HUES6 (cell line): ENCODE results near the gene MEIOSIN.

Experiments used
- H3K27ac ChIP-seq: 2 replicates; pipeline ENCODE4 v1.7.0; 2013; ENCODE audit warnings: low read depth, mild to moderate bottlenecking, low read length, inconsistent platforms
- H3K27me3 ChIP-seq: 2 replicates; pipeline ENCODE4 v1.6.1; 2013; ENCODE audit warnings: low read length; ENCODE audit not compliant: control insufficient read depth, insufficient read depth
- H3K36me3 ChIP-seq: 2 replicates; pipeline ENCODE4 v1.6.1; 2013; ENCODE audit warnings: low read length; ENCODE audit not compliant: control insufficient read depth, insufficient read depth
- H3K4me1 ChIP-seq: 2 replicates; pipeline ENCODE4 v1.6.1; 2013; ENCODE audit warnings: low read length; ENCODE audit not compliant: control insufficient read depth, insufficient read depth
- H3K4me3 ChIP-seq: 2 replicates; pipeline ENCODE4 v1.5.1; 2013; ENCODE audit warnings: low read depth, low read length
- H3K9ac ChIP-seq: one replicate; pipeline ENCODE4 v1.6.1; 2013; ENCODE audit warnings: mild to moderate bottlenecking, low read length
- H3K9me3 ChIP-seq: 2 replicates; pipeline ENCODE4 v1.6.1; 2013; ENCODE audit warnings: low read depth, low read length; ENCODE audit not compliant: control insufficient read depth, insufficient read depth

MEIOSIN gene

GRCh38 chr19:45766869-45767346, 33.7 kb downstream of the MEIOSIN start:
- Histone ChIP-seq H3K9ac (peak overlapping the region; percentile 50), H3K4me3 (peak overlapping the region; percentile 79), H3K4me1 (peaks cover 47% of the 10 kb centered on the region), H3K36me3 (no peaks in the 10 kb centered on the region), H3K9me3 (no peaks in the 10 kb centered on the region), H3K27me3 (no peaks in the 10 kb centered on the region), H3K27ac (peak overlapping the region; percentile 48; the same call in 1 of the 2 replicates)

GRCh38 chr19:45767410-45767880, 34.2 kb downstream of the MEIOSIN start:
- H3K27ac ChIP-seq, result peak overlapping the region; percentile 48; the same call in 1 of the 2 replicates
- H3K9ac ChIP-seq, result peak overlapping the region; percentile 97
- H3K36me3 ChIP-seq, result peaks cover 4% of the 10 kb centered on the region; the same call in 1 of the 2 replicates
- peak overlapping the region; percentile 79 for H3K4me3 ChIP-seq
- no peaks in the 10 kb centered on the region for H3K27me3 ChIP-seq
- peaks cover 49% of the 10 kb centered on the region for H3K4me1 ChIP-seq
- H3K9me3 ChIP-seq, result no peaks in the 10 kb centered on the region

- H3K27ac ChIP-seq, result peak overlapping the region; percentile 16; the same call in 1 of the 2 replicates
- H3K27me3 ChIP-seq, result no peaks in the 10 kb centered on the region
- H3K4me1 ChIP-seq, result peaks cover 48% of the 10 kb centered on the region
- peaks cover 5% of the 10 kb centered on the region; the same call in 1 of the 2 replicates for H3K36me3 ChIP-seq
- peak overlapping the region; percentile 97 for H3K9ac ChIP-seq
- H3K9me3 ChIP-seq, result no peaks in the 10 kb centered on the region
- H3K4me3 ChIP-seq, result peak overlapping the region; percentile 79
Measured at GRCh38 chr19:45767881-45768654, 34.8 kb downstream of the MEIOSIN start.

GRCh38 chr19:45768655-45768983, 35.4 kb downstream of the MEIOSIN start:
- Histone ChIP-seq H3K27me3 (no peaks in the 10 kb centered on the region), H3K36me3 (peaks cover 9% of the 10 kb centered on the region; the same call in 1 of the 2 replicates), H3K4me1 (peaks cover 43% of the 10 kb centered on the region), H3K9me3 (no peaks in the 10 kb centered on the region), H3K27ac (peak overlapping the region; percentile 93), H3K4me3 (peak overlapping the region; percentile 79), H3K9ac (peak overlapping the region; percentile 97)

GRCh38 chr19:45768984-45769782, 35.9 kb downstream of the MEIOSIN start, which contains the start of gene SIX5:
TSS of gene SIX5 (minus strand) at chr19:45769252. CDS start at chr19:45768844, 408 bp downstream.
- H3K4me1 ChIP-seq, result peaks cover 38% of the 10 kb centered on the region
- H3K9me3 ChIP-seq, result no peaks in the 10 kb centered on the region
- H3K9ac ChIP-seq, result peak within 1 kb of the TSS; percentile 97
- H3K27ac ChIP-seq, result peak within 1 kb of the TSS; percentile 93
- H3K4me3 ChIP-seq, result peak within 1 kb of the TSS; percentile 79
- peaks cover 9% of the 10 kb centered on the region; the same call in 1 of the 2 replicates for H3K36me3 ChIP-seq
- H3K27me3 ChIP-seq, result no peaks in the 10 kb centered on the region

- peak overlapping the region; percentile 70 for H3K9ac ChIP-seq
- peak overlapping the region; percentile 76; the same call in 1 of the 2 replicates for H3K27ac ChIP-seq
- peaks cover 32% of the 10 kb centered on the region for H3K4me1 ChIP-seq
- no peaks in the 10 kb centered on the region for H3K9me3 ChIP-seq
- peak overlapping the region; percentile 72 for H3K4me3 ChIP-seq
- H3K27me3 ChIP-seq, result no peaks in the 10 kb centered on the region
- H3K36me3 ChIP-seq, result peaks cover 9% of the 10 kb centered on the region; the same call in 1 of the 2 replicates
Measured at GRCh38 chr19:45769821-45770191, 36.6 kb downstream of the MEIOSIN start.

GRCh38 chr19:45770192-45771101, 37.2 kb downstream of the MEIOSIN start:
- no peaks in the 10 kb centered on the region for H3K9me3 ChIP-seq
- H3K9ac ChIP-seq, result peak overlapping the region; percentile 70
- H3K27ac ChIP-seq, result peak overlapping the region; percentile 76; the same call in 1 of the 2 replicates
- peak overlapping the region; percentile 72 for H3K4me3 ChIP-seq
- no peaks in the 10 kb centered on the region for H3K27me3 ChIP-seq
- H3K4me1 ChIP-seq, result peaks cover 25% of the 10 kb centered on the region
- peaks cover 9% of the 10 kb centered on the region; the same call in 1 of the 2 replicates for H3K36me3 ChIP-seq

- H3K27ac ChIP-seq, result no peak overlapping the region
- no peaks in the 10 kb centered on the region for H3K27me3 ChIP-seq
- peaks cover 10% of the 10 kb centered on the region; the same call in 1 of the 2 replicates for H3K36me3 ChIP-seq
- peak overlapping the region; percentile 72 for H3K4me3 ChIP-seq
- no peaks in the 10 kb centered on the region for H3K9me3 ChIP-seq
- H3K9ac ChIP-seq, result peak overlapping the region; percentile 45
- H3K4me1 ChIP-seq, result peaks cover 15% of the 10 kb centered on the region
Measured at GRCh38 chr19:45771311-45771933, 38.2 kb downstream of the MEIOSIN start.

- no peaks in the 10 kb centered on the region for H3K9me3 ChIP-seq
Measured at GRCh38 chr19:45772130-45772840, 39.0 kb downstream of the MEIOSIN start.

More at GRCh38 chr19:45772130-45772840, 39.0 kb downstream of the MEIOSIN start:
- H3K27me3 ChIP-seq, result no peaks in the 10 kb centered on the region
- H3K27ac ChIP-seq, result no peak overlapping the region
- no peak overlapping the region for H3K4me3 ChIP-seq
- peaks cover 7% of the 10 kb centered on the region; the same call in 1 of the 2 replicates for H3K4me1 ChIP-seq
- peaks cover 18% of the 10 kb centered on the region for H3K36me3 ChIP-seq
- H3K9ac ChIP-seq, result no peak overlapping the region
